ENCODE results near the gene GLUL. TPM values are rescaled to one million over a fixed set of nuclear protein-coding genes. Genes with fewer than 3 reads are reported as not detected.
"Not testable (repeated sequence)": the region's sequence is repeated elsewhere in the genome, so short reads cannot be mapped to it uniquely, and the experiment has no call there.

The GLUL gene
- total RNA-seq, 1 donor from 2014 or later = 545 TPM

DNA sequence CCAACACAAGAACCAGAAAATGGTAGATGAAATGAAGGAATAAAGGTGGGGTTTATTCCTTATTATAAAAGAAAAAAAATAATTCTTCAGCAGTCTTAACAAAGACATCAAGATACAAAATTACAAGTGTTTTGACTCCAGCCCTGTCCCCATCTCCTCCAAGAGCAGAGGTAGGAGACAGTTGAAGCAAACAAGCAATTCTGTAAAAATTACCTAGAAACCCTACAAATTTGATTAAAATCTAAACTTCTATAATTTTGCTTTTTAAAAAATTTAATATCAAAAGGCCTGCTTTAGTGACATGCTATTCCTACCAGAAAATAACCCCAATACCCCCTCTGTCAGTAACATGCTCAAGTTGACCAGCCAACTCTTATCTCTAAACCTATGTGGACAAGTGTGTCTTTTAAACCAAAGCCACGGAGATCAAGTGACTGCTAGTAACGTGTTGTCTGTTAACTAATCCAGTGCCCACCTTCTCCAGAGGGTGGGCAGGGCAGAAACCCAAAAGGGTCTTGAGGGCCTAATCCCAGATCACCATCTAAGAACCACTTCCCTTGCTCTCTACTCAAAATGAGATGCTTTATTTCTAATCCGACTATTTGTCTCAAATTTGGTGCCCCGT, 8.4 kb downstream of the GLUL start:
- DNase-seq (ENCODE audit: extremely low spot score, unreplicated experiment) = no peak
- H3K4me3 Mint-ChIP-seq = no peak overlapping the region
- H3K27me3 Mint-ChIP-seq = no peaks in the 10 kb centered on the region
- H3K4me1 Mint-ChIP-seq (ENCODE audit: unreplicated experiment) = peaks cover 9% of the 10 kb centered on the region
- H3K27ac Mint-ChIP-seq = no peak overlapping the region
- peaks cover 50% of the 10 kb centered on the region for H3K36me3 Mint-ChIP-seq
- TF ChIP-seq, protein P1, sequence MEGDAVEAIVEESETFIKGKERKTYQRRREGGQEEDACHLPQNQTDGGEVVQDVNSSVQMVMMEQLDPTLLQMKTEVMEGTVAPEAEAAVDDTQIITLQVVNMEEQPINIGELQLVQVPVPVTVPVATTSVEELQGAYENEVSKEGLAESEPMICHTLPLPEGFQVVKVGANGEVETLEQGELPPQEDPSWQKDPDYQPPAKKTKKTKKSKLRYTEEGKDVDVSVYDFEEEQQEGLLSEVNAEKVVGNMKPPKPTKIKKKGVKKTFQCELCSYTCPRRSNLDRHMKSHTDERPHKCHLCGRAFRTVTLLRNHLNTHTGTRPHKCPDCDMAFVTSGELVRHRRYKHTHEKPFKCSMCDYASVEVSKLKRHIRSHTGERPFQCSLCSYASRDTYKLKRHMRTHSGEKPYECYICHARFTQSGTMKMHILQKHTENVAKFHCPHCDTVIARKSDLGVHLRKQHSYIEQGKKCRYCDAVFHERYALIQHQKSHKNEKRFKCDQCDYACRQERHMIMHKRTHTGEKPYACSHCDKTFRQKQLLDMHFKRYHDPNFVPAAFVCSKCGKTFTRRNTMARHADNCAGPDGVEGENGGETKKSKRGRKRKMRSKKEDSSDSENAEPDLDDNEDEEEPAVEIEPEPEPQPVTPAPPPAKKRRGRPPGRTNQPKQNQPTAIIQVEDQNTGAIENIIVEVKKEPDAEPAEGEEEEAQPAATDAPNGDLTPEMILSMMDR (conservative IDR thresholded peaks at IDR 0.05) = no peak
- no peaks in the 10 kb centered on the region for H3K9me3 Mint-ChIP-seq

DNA sequence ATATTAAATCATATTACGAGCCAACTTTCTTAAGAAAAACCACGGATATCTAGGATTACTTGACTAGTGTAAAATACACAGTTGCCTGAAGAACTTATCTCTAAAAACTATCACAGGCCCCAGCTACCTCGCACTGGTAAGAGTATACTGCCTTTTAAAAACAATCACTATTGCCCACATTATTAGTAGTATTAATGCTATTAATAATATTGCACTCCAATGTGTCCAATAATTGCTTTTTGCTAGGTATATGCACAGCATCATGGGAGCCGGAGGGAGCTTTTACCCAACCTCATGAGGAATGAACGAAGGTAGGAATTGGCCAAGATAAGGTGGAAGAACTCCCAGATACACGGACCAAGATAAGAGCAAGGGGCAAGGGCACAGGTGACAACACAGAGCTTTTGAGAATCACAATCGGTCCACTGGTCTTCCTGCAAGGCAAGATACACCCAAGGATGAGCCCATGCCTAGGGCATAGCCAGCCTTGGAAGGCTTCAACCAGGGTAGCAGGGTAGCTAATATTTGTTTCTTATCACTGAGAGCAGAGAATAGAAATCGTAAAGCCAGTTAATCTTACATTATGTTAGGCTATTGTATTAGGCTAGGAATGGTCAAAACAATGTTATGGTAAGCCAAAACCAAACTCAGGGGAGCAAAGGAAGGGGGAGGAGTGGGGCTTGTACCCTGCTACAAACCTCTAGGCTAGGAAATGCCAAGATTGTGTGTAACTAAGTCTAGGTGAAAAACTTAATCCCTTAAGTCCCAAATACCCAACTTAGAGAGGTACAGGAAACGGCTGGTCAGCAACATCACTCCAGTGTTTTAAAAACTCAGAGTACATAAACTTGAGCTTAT, 9.4 kb downstream of the GLUL start:
- Mint-ChIP-seq H3K4me1 (ENCODE audit: unreplicated experiment) (peaks cover 9% of the 10 kb centered on the region), H3K9me3 (no peaks in the 10 kb centered on the region), H3K27me3 (no peaks in the 10 kb centered on the region), H3K27ac (no peak overlapping the region), H3K4me3 (no peak overlapping the region), H3K36me3 (peaks cover 42% of the 10 kb centered on the region)
- DNase-seq (ENCODE audit: extremely low spot score, unreplicated experiment) = no peak
- TF ChIP-seq, protein P1 (conservative IDR thresholded peaks at IDR 0.05) = no peak

DNA sequence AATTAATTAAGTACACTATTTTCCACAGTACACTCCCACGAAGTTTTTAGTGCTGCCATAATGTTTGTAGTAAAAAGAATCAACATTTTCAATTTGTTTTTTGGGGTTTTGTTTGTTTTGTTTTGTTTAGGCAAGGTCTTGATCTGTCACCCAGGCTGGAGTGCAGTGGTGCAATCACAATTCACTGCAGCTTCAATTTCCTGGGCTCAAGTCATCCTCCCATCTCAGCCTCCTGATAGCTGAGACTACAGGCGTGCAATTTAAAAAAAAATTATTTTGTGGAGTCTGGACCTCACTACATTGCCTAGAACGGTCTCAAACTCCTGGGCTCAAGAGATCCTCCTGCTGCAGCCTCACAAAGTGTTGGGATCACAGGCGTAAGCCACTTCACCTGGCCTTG, 11.4 kb downstream of the GLUL start:
- H3K4me3 Mint-ChIP-seq = no peak overlapping the region
- peak overlapping the region; percentile 64 for H3K27ac Mint-ChIP-seq
- H3K36me3 Mint-ChIP-seq = peaks cover 25% of the 10 kb centered on the region
- no peaks in the 10 kb centered on the region for H3K27me3 Mint-ChIP-seq
- no peak for DNase-seq (ENCODE audit: extremely low spot score, unreplicated experiment)
- H3K9me3 Mint-ChIP-seq = no peaks in the 10 kb centered on the region
- peaks cover 9% of the 10 kb centered on the region for H3K4me1 Mint-ChIP-seq (ENCODE audit: unreplicated experiment)
- TF ChIP-seq, protein P1 (conservative IDR thresholded peaks at IDR 0.05) = no peak

DNA sequence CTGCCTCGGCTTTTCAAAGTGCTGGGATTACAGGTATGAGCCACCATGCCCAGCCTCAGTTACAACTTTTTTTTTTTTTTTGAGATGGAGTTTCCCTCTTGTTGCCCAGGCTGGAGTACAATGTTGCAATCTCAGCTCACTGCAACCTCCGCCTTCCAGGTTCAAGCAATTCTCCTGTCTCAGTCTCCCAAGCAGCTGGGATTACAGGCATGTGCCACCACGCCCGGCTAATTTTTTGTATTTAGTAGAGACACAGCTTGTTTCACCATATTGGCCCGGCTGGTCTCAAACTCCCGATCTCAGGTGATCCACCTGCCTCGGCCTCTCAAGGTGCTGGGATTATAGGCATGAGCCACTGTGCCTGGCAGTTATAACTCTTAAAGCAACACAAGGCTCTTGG, 11.8 kb downstream of the GLUL start:
- not testable (repeated sequence) for H3K4me1 Mint-ChIP-seq (ENCODE audit: unreplicated experiment); DNase-seq (ENCODE audit: extremely low spot score, unreplicated experiment); H3K27me3 Mint-ChIP-seq; H3K4me3 Mint-ChIP-seq; H3K27ac Mint-ChIP-seq; H3K9me3 Mint-ChIP-seq
- H3K36me3 Mint-ChIP-seq = peaks cover 21% of the 10 kb centered on the region

DNA sequence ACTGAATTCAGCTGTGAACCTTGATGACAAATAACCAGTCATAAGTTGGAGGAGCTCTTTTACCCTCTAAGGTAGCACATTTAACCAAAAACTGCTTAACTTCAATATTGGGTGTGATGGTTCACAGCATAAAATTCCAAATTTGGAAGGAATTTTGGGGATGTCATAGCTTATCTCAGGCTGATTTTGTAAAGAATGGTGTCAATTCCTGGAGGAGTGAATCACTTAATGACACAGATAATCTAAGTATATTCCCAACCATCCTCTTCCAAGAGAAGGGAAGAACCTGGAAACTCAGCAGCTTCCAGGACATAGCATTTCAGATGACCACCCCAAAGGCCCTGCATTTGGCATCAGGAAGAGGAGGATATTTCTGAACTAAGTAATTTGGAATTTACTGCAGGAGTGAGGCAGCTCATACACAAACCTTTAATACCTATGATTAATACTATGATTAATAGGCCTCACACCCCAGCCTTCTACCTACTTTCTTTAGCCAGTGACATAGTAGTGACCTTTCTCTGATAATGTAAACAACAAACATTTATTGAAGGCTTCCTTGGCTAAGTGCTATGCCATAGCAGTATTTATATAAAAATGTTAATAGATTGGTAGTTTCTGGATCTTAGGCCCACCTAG, 14.5 kb downstream of the GLUL start:
- Mint-ChIP-seq H3K4me3 (no peak overlapping the region), H3K4me1 (ENCODE audit: unreplicated experiment) (peaks cover 9% of the 10 kb centered on the region), H3K9me3 (no peaks in the 10 kb centered on the region), H3K27me3 (no peaks in the 10 kb centered on the region), H3K27ac (no peak overlapping the region), H3K36me3 (peaks cover 7% of the 10 kb centered on the region)
- TF ChIP-seq, protein P1 (conservative IDR thresholded peaks at IDR 0.05) = no peak
- no peak for DNase-seq (ENCODE audit: extremely low spot score, unreplicated experiment)

Measured in type B pancreatic cell (in vitro differentiated cells).